Astrocyte of the spinal cord (primary cell): ENCODE data around the gene WNT9B.
A peak's percentile ranks its signal among the peaks of the same experiment; 100 is the strongest.

Source experiments
- DNase-seq: peaks from one replicate; pipeline ENCODE4 v3.0.0; 2011; ENCODE audit warnings: low read depth, low spot score
- H3K4me3 ChIP-seq: 2 replicates; pipeline ENCODE4 v1.5.1; 2011; ENCODE audit warnings: low read depth, mild to moderate bottlenecking, low read length, moderate library complexity
- in situ Hi-C: cut with HindIII; loops from 2 replicates; pipeline ENCODE4 v1.10.0; 2017; ENCODE audit warnings: low sequenced_read_pairs
- TF ChIP-seq, protein P1 (sequence below): IDR thresholded peaks from 2 replicates; pipeline ENCODE4 v1.5.1; 2012; ENCODE audit warnings: low read depth, mild to moderate bottlenecking, low read length, inconsistent platforms

The WNT9B gene

GRCh38 chr17:46821482-46822387, 29.6 kb upstream of the WNT9B start:
- DNase-seq: no peak
- TF ChIP-seq, protein P1, sequence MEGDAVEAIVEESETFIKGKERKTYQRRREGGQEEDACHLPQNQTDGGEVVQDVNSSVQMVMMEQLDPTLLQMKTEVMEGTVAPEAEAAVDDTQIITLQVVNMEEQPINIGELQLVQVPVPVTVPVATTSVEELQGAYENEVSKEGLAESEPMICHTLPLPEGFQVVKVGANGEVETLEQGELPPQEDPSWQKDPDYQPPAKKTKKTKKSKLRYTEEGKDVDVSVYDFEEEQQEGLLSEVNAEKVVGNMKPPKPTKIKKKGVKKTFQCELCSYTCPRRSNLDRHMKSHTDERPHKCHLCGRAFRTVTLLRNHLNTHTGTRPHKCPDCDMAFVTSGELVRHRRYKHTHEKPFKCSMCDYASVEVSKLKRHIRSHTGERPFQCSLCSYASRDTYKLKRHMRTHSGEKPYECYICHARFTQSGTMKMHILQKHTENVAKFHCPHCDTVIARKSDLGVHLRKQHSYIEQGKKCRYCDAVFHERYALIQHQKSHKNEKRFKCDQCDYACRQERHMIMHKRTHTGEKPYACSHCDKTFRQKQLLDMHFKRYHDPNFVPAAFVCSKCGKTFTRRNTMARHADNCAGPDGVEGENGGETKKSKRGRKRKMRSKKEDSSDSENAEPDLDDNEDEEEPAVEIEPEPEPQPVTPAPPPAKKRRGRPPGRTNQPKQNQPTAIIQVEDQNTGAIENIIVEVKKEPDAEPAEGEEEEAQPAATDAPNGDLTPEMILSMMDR: no peak
- no peak overlapping the region for H3K4me3 ChIP-seq
- in situ Hi-C loops: no loop called here

- DNase-seq: no peak
- H3K4me3 ChIP-seq: no peak overlapping the region
- in situ Hi-C loops: no loop called here
- TF ChIP-seq, protein P1: peak; percentile 58
Observed at GRCh38 chr17:46822388-46822921, 28.9 kb upstream of the WNT9B start.

DNA sequence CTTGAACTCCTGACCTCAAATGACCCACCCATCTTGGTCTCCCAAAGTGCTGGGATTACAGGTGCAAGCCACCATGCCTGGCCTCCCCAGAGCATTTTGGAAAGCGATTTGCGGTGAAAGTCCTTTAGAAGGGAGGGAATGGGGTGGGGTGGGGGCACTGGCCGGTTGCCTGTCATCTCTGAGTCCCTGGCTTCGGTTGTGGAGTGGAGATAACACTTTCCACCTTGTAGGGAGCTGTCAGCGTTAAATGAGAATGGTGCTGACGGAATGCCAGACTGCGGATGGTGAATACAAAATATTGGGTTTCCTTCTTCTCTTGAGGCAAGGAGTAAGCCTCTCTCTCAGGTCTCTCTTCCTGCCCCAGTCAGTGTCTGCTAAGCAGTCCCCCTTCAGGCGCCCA, 27.7 kb upstream of the WNT9B start:
- TF ChIP-seq, protein P1: no peak
- in situ Hi-C loops: no loop called here
- no peak for DNase-seq
- no peak overlapping the region for H3K4me3 ChIP-seq

DNA sequence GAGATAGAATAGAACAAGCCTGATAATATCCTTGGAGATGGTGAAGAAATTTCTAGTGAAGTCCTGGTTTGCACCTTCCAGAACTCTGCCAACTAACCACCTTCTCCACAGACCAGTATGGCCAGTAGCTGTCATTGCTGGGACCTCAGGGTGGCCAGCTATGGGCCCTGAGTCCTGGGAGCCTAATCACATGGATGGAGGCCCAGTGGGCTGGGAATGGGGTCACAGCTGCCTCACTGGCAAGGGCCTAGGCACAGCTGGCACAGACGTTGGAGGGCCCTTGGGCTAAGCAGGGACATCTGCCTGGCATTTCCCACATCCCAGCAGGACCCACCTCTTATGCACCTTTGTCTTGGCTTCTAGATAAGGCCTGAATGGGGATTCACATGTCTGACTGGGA, 25.3 kb upstream of the WNT9B start:
- in situ Hi-C loops: no loop called here
- TF ChIP-seq, protein P1: no peak
- no peak overlapping the region for H3K4me3 ChIP-seq
- DNase-seq: no peak

DNA sequence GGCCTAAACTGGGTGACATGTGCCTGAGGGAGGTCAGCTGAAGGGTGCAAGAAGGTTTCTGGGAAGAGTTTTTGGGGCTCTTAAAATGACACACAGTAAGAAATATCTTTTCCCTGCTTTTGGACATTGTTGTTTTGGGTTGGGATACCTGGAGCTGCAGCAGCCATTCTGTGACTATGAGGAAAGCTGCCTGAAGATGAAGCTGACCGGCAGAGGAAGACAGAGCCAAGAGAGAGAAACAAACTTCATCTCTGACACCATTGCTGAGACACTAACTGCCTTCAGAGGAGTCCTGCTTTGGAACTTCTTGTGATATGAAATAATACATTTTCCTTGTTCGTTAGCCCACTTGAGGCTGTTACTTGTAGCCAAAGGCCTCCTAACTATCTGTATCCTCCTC, 24.1 kb upstream of the WNT9B start:
- in situ Hi-C loops: no loop called here
- TF ChIP-seq, protein P1: no peak
- no peak for DNase-seq
- no peak overlapping the region for H3K4me3 ChIP-seq

GRCh38 chr17:46831573-46832330, 19.6 kb upstream of the WNT9B start:
- H3K4me3 ChIP-seq: no peak overlapping the region
- TF ChIP-seq, protein P1: no peak
- in situ Hi-C loops: no loop called here
- no peak for DNase-seq
